Left cardiac atrium (tissue), 4 donors: ENCODE results near the gene SRI. TPM values are rescaled to one million over a fixed set of nuclear protein-coding genes. Genes with fewer than 3 reads are reported as not detected.
"Not testable (repeated sequence)": the region's sequence is repeated elsewhere in the genome, so short reads cannot be mapped to it uniquely, and the experiment has no call there.

Experiments used
- ATAC-seq, 2 donors: fragments of 200-7000 bp; cut with Tn5 transposase; one replicate each; pipeline ENCODE4 v1.9.1; 2020; ENCODE audit warnings: mild to moderate bottlenecking in 2 of 2, moderate library complexity in 2 of 2
- DNase-seq: peaks from one replicate; pipeline ENCODE4 v3.0.0-alpha.2; 2020
- intact Hi-C, 2 donors: fragments of 100-400 bp; cut with DNase I; formaldehyde crosslinking; loops; one replicate each; pipeline versions ENCODE4 v1.14.1 to v1.15.1; 2022 to 2023
- long read RNA-seq: library from polyadenylated mRNA; unstranded; transcript quantifications from one replicate; pipeline ENCODE4 v2.0.0, GENCODE V29; 2021
- total RNA-seq, 2 donors: library from RNA; stranded (reverse); fragmentation: NEBNext Ultra II Directional; extraction: Animal tissue kit (Norgen Biotek cat#: 25700); gene quantifications; one replicate each; pipeline ENCODE4 v1.2.1, GENCODE V29; 2021
- donor health status: DM: no; HTN: yes; CAD: no.
- donor health status: DM: no; HTN: yes; CAD: no; lungs with severe emphysema.
- donor health status: DM: yes; HTN: yes; CAD: no.
- donor health status: Dilated cardiomyopathy.

SRI gene, protein sequence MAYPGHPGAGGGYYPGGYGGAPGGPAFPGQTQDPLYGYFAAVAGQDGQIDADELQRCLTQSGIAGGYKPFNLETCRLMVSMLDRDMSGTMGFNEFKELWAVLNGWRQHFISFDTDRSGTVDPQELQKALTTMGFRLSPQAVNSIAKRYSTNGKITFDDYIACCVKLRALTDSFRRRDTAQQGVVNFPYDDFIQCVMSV
- 10 to 100 TPM; 81.7 to 83.9 TPM for total RNA-seq
- long read RNA-seq, transcript SRI-201 (8 exons, 2,010 nt): major isoform, 76 of 81 reads
- long read RNA-seq, partial matches to known transcripts: 2 of 81 reads
- long read RNA-seq, other reads (novel, unspliced or antisense): 3 of 81 reads

DNA sequence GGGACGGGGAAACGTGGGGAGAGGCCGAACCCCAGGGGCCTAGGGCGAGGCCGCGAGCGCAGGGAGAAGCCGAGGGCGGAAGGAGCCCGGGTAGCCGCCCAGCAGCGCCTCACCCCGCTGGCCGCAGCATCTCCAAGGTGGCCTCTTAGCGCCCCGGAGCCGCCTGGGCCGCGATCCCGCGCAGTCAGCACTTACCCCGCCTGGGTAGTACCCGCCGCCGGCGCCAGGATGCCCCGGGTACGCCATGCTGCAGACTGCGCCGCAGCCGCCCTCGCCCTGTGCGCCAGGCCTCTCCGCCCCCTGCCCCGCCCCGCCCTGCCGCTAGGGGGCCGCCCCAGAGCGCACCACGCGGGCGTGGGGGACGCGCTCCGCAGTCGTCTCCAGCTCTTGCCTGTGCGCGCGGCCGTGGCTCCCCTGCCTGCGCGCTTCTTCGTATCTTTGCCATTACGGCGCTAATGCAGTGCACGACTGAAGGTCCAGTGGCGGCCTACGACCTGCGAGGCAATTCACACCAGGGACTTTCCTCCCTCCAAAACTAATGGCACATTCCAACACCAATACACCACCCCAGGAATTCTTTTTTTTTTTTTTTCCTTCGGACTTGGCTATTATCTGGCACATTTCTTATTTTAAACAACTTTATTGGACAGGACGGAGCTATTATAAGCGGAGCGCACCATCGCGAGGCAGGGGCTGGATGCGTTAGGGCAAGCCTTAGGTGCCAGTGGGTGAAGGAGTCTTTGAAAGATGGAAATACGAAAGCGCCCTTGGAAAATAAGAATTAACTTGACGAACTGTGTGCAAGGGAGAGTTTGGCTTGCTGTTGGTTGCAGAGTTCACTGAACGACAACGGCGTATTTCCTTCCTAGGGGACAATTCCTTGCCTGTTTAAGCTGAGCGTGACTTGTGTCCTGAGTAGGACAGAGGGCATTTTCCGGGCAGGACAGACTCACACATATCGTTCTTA lies at the start of gene SRI:
Gene SRI (minus strand): TSS at position 258 of the 967 bp plus-strand sequence. CDS start 12 bp downstream, at position 246.
- peak; percentile 90 for DNase-seq
- peak; percentile 98 to 99 for ATAC-seq
- intact Hi-C loops: no loop called here

DNA sequence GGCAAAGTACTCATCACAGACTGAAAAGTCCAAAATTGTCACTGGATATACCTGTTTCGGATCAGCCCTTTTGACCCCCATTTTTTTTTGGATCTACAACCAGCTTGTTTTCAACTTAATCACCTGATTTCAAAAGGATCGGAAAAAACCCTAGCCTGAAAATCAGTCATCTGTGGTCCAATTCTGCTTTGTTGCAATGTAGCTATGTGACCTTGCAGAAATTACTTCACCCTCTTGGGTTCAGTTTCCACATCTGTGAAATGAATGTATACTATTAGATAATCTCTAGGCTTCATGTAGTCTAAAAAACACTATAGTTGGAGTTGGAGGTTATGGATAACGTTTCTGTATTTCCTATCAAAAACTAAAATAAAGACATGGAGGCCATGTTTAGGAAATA lies 49.7 kb upstream of the SRI start:
- DNase-seq: no peak
- ATAC-seq: no peak
- intact Hi-C loops: no loop called here

DNA sequence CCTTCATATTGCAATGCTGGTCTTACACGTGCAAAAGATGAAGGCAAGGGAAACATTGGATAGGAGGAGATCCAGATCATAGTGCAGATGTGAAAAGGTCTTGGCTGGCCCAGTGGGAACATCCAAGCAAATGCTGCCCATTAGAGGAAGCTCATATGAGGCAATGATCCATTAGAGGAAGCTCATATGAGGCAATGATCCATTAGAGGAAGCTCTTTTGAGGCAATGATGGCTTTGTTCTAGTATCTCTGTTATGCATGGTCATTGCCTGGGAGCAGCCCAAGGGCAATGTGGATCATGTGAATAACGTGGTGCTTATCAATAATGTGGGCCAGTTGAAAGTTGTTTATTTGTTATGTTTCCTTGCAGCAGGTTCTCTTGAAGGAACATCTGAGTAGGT lies 49.0 kb upstream of the SRI start:
- intact Hi-C loops: no loop called here
- ATAC-seq (peak in 1 of 2 donors; percentile 52), DNase-seq (no peak)

DNA sequence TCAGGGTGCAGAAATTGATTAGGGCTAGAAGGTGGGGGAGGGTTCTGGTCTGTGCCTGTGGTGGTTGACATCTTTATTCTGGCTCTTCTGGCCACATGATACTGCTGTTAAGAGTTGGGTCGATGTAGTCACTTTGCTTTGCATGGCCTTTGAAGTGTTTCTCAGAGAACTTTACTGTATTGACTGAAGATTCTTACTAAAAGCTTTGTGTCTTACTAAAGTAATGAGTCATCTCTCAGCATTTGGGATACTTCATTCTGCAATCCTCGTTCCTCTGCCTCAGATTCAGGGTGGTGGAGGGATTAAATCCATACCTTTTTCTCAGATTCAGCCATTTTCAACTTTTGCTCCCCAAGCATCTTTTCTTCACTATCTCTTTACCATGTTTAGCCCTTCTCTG lies 48.2 kb upstream of the SRI start:
- ATAC-seq: no peak
- no peak for DNase-seq
- intact Hi-C loops: no loop called here

DNA sequence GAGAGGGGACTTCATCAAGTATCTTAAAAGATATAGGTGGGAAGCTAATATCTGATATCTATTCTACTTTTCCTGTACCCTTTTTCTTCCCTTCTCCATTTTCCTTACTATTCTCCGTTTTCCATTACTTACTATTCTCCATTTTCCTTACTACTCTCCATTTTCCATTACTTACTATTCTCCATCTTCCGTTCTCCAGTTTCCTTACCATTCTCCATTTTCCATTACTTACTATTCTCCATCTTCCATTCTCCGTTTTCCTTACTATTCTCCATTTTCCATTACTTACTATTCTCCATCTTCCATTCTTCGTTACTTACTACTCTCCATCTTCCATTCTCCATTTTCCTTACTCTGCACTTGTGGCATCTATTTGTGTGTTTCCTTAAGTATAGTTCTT lies 47.6 kb upstream of the SRI start:
- DNase-seq (no peak), ATAC-seq (no peak)
- intact Hi-C loops: no loop called here

DNA sequence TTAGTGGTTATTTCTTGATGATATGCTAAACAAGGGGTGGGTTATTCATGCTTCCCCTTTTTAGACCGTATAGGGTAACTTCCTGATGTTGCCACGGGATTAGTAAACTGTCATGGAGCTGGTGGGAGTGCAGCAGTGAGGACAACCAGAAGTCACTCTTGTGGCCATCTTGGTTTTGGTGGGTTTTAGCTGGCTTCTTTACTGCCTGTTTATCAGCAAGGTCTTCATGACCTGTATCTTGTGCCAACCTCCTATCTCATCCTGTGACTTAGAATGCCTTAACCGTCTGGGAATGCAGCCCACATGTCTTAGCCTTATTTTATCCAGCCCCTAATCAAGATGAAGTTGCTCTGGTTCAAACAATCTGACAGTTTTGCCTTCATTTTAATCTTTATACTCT lies 45.1 kb upstream of the SRI start:
- DNase-seq, ATAC-seq, intact Hi-C loops: not testable (repeated sequence)

DNA sequence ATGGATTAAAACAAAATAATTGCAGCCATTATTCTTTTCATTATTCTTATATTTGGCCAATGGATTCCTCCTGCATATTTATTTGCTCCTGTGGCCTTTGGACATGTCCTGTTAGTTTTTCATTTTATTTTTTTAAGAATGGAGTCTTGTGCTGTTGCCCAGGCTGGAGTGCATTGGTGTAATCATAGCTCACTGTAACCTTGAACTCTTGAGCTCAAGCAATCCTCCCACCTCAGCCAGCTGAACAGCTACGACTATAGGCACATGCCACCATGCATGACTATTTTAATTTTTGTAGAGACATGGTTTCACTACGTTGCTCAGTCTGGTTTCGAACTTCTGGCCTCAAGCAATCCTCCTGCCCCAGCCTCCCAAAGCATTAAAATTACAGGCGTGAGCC lies 42.7 kb upstream of the SRI start:
- ATAC-seq: no peak
- no peak for DNase-seq
- intact Hi-C loops: no loop called here

DNA sequence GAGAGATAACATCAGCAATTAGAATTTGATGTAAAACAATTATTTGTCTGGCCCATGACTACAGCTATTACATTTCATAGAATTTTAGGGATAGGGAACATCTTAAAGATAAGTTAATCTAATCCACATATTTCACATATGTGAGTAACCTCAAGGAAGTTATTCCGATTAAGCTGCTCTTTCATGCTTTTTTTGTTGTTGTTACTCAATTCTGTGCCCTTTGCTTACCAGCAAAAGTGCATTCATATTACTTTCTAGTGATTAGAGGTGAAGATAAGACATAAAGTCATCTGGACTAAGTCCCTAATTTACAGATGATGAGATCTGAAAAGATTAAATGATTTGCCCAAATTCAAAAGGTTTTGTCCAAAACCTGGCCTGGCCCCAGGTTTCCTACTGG lies 40.9 kb upstream of the SRI start:
- intact Hi-C loops: no loop called here
- no peak for DNase-seq
- no peak for ATAC-seq

DNA sequence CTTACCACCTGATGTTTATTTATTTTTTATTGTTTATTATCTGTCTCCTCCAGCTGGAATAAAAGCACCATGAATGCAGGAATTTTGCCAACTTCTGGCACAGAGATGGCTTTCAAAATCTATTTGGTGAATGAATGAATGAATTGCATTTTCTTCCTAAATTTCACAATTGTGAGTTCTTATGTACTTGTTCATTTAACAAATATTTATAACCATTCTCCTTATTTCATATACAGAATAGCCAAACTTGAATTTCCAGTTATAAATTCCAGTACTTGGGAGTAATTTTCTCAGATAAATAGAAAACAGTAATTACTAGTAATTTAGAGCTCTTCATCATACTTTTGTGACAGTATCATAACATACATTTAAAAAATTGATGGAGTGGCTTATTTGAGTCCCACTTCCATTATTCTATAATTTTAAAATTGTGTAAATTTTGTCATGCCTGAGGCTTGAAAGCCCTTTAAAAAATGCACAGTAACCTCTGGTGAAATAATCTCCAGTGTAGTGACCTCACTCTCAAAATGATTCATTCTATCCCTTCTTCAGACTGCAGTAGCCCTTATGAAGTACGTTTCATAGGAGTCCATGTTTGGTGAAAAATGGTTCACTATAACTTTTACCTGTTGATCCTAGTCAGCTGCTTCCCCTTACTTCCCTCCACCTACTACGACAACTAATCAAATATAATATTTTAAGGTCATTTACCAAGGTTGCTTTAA lies 40.0 kb upstream of the SRI start:
- DNase-seq: no peak
- intact Hi-C loops: no loop called here
- no peak for ATAC-seq

DNA sequence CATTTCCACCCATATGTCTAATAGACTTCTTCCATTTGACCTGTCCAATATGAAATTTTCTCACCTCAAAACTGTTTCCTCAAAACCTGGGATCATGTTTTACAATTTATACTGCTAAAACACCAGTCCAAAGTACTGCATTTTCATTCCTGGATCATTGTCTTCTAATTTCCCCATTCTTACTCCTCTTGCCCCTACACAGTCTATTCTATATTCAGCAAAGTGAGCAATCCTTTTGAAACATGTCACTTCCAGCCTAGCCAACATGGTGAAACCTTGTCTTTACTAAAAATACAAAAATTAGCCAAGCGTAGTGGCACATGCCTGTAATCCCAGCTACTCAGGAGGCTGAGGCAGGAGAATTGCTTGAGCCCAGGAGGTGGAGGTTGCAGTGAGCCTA lies 38.5 kb upstream of the SRI start:
- ATAC-seq, DNase-seq, intact Hi-C loops: not testable (repeated sequence)

DNA sequence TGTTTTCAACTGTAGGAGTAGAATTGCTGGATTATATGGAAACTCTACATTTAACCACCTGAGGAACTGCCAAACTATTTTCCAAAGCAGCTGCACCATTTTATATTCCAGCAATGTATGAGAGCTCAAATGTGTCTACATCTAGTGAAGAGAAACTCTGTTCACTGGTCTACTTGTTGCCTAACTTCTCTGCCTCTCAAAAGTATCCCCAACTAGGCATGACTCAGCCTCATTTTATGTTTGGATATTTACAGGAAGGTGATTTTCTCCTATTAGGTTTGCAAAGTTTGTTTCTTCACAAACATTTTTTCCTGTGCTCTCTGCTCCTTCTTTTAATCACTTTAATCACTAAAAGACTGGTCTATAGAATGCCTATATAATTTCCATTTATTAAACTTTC lies 37.1 kb upstream of the SRI start:
- no peak for DNase-seq
- intact Hi-C loops: no loop called here

DNA sequence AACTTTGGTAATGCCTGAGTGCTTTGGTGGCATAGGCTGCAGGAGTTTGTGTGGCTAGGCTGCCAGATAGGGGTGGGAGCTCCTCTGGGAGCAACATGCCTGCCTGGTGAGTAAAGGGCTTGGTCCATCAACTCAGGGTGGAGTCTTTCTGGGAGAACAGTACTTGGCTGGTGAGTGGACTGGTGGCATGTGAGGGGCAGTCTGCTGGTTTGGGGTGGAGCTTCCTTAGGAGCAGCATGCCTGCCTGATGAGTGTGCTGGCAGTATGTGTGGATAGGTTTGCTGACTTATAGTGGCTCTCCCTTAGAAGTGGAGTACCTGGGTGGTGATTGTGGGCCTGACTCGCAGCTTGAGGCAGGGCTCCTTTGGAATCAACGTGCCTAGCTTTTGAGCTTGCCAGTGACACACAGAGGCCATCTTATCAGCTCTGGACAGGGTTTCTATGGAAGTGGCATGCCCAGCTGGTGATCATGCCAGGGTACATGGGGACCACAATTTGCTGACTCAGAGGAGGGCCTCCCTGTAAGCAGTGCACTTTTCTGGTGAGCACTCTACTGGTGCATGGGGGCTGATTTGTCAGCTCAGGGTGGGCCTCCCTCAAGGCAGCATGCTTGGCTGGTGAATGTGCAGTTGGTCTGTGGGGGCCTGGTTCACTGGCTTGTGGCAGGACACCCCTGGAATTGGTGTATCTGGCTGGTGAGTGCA lies 35.0 kb upstream of the SRI start:
- ATAC-seq: no peak
- intact Hi-C loops: no loop called here
- DNase-seq: no peak

More for the DNA sequence above, 37.1 kb upstream of the SRI start:
- no peak for ATAC-seq

DNA sequence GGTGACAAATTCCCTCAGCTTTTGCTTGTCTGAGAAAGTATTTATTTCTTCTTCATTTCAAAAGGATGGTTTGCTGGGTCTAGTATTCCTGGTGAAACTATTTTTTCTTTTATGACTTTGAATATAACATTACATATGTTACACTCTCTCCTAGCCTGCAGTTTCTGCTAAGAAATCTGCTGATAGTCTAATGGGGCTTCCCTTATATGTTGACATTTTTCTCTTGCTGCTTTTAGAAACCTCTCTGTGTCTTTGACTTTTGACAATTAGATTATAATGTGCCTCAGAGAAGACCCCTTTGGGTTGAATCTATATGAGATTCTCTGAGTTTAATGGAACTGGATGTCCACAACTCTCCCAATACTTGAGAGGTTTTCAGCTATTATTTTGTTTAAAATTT lies 33.8 kb upstream of the SRI start:
- intact Hi-C loops: no loop called here

DNA sequence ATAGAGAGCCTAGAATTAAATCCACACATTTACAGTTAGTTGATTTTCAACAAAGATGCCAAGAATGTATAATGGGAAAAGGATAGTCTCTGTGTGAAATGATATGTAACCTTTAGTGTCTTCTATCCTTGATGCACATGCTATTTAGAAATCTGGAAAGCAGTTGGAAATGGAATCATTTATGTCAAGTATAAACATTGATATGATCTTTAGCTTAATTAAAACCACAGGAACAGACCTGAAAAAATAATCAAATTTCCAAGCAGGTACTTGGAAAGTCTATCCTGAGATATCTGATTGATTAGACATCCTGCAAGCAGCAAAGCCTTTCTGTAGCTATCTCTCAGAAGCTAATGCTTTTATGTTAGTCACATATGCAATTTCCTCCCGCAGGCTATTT lies 24.4 kb upstream of the SRI start:
- DNase-seq: no peak
- intact Hi-C loops: loop anchor here (5.0 to 10.0 kb wide), 3 partner anchors 113 to 1378 kb away; no protein-coding TSS in a partner anchor
- no peak for ATAC-seq

More for the DNA sequence above, 33.8 kb upstream of the SRI start:
- ATAC-seq: no peak
- DNase-seq: no peak

DNA sequence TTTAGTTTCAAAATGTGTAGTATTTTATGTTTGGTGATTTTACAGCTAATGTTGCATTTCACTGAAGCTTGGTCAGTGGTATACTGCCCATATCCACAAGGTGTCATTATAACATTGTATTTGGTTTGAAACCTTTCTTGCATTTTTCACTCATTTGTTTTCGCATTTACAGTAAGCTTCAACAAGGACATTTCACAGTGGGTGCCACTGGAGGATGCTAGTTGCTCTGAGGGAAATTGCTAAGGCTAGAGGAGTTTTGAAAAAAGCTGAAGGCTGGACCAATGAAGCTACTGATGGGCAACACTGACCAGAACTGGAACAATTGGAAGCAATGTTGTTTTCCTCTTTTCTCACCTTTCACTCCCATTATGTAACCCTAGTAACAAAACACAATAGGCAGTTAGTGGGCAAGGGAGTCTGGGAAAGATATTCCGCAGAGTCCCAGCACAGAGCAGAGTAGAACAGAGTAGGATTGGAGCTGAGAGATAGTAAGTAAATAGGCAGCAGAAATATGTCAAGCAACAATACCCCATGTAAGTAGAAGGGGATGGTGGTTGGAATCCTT lies 23.6 kb upstream of the SRI start:
- intact Hi-C loops: loop anchor here (1.0 to 10.0 kb wide), 4 partner anchors 114 to 1379 kb away; no protein-coding TSS in a partner anchor
- DNase-seq (no peak), ATAC-seq (peak; percentile 79 to 88)

DNA sequence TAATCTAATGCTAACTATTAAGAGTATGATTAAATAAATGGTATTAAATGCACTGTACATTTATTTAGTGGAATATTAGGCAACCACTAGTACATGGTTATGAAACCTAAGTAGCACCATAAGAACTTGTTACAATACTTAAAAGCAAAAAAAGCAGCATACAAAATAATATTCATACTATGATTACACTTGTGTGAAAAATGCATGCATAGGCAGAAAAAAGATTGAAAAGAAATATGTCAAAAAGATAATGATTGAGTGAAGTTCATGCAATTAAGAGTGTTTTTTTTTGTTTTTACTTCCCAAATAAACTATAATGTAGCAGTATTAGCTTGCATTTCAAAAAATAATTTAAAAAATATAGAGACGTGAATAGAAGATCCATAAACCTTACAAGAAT lies 20.0 kb upstream of the SRI start:
- DNase-seq (no peak), ATAC-seq (no peak)
- intact Hi-C loops: loop anchor here (5.0 to 10.0 kb wide), 3 partner anchors 117 to 1382 kb away; no protein-coding TSS in a partner anchor

DNA sequence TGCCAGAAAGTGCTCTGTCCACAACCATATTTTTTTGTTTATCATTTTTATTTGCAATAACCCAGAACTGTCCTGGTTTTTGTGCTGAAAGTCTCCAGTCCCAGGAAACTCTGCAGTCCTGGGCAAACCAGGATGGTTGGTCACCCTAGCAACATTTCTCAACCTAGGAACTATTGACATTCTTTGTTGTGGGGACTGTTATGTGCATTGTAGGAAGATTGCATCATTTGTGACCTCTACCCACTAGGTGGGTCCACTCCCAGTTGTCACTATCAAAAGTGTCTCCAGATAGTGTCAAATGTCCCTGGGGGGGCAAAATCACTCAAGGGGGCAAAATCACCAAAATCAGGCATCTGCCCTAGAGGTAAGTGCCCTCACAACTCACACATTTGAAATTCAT lies 14.0 kb upstream of the SRI start:
- no peak for ATAC-seq
- DNase-seq: no peak
- intact Hi-C loops: no loop called here

DNA sequence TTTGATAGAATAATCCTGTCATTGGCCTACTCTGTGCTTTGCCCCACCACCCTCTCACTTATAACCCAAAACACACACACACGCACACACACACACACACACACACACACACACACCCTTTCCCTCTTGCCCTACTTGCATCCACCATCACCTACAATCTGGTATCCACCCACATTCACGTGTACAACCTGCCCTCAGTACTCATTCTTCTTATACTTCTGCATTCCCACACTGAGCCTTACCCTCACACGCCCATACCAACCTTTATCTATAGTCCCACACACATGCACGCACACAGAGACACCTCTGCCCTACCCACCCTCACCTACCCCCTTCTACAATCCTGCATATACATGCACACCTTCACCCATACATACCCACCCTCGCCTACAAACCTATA lies 10.8 kb upstream of the SRI start:
- DNase-seq (no peak), ATAC-seq (no peak)
- intact Hi-C loops: no loop called here
